ENCODE measurements around the gene IFNA10. TPM values are rescaled to one million over a fixed set of nuclear protein-coding genes. Genes with fewer than 3 reads are reported as not detected.

Gene IFNA10
- total RNA-seq, 1 experiment from 2014 or later = not detected

GRCh38 chr9:21233258-21233657 is 26.3 kb upstream of the IFNA10 start:
- Histone ChIP-seq H3K4me2 (ENCODE audit: insufficient read depth, insufficient read length, low read length) (no peak overlapping the region), H3K9me3 (ENCODE audit: control insufficient read depth, low read depth, low read length) (no peaks in the 10 kb centered on the region), H3K79me1 (ENCODE audit: insufficient read depth, low read depth, low read length, poor library complexity, severe bottlenecking) (no peaks in the 10 kb centered on the region), H3K14ac (ENCODE audit: insufficient read depth, low read length) (no peak overlapping the region), H2AK5ac (ENCODE audit: insufficient read length, low read length) (no peak overlapping the region), H3K9ac (ENCODE audit: extremely low read depth, insufficient read length, low read length) (no peak overlapping the region), H2BK20ac (ENCODE audit: low read depth, low read length, poor library complexity, severe bottlenecking) (no peak overlapping the region), H2AFZ (ENCODE audit: low read length) (no peak overlapping the region), H2BK15ac (ENCODE audit: low read depth, low read length) (no peak overlapping the region), H3K27ac (ENCODE audit: insufficient read length, low read depth, low read length) (no peak overlapping the region), H3K23ac (ENCODE audit: insufficient read length, low read depth, low read length) (no peak overlapping the region), H3K18ac (ENCODE audit: insufficient read length, low read depth, low read length) (no peak overlapping the region), H3T11ph (ENCODE audit: low read length) (no peak overlapping the region), H2BK5ac (ENCODE audit: insufficient read length, low read length) (no peak overlapping the region), H4K20me1 (ENCODE audit: control insufficient read depth, insufficient read depth, insufficient read length) (no peaks in the 10 kb centered on the region), H3K23me2 (ENCODE audit: insufficient read length, low read depth, low read length, poor library complexity, severe bottlenecking) (no peaks in the 10 kb centered on the region), H3K56ac (ENCODE audit: insufficient read length, low read depth, low read length) (no peak overlapping the region), H3K4ac (ENCODE audit: low read depth, low read length) (no peak overlapping the region), H3K79me2 (ENCODE audit: insufficient read depth, low read length) (no peaks in the 10 kb centered on the region), H4K91ac (ENCODE audit: insufficient read length, low read depth, low read length) (no peak overlapping the region), H4K8ac (replicated peaks; ENCODE audit: insufficient read length, low read depth, low read length) (no peak overlapping the region), H2BK120ac (ENCODE audit: low read depth, low read length, poor library complexity, severe bottlenecking) (no peak overlapping the region), H3K4me1 (ENCODE audit: insufficient read depth, low read length) (no peaks in the 10 kb centered on the region), H3K27me3 (ENCODE audit: insufficient read depth, low read length) (no peaks in the 10 kb centered on the region), H4K5ac (ENCODE audit: insufficient read length, low read depth, low read length) (no peak overlapping the region), H2BK12ac (ENCODE audit: insufficient read length, low read depth, low read length) (no peak overlapping the region)
- WGBS (ENCODE audit: extremely low coverage, insufficient read length, low lambda C conversion rate) = no CpG with 5 or more reads among the region's 2 CpGs
- TF ChIP-seq, protein P1, sequence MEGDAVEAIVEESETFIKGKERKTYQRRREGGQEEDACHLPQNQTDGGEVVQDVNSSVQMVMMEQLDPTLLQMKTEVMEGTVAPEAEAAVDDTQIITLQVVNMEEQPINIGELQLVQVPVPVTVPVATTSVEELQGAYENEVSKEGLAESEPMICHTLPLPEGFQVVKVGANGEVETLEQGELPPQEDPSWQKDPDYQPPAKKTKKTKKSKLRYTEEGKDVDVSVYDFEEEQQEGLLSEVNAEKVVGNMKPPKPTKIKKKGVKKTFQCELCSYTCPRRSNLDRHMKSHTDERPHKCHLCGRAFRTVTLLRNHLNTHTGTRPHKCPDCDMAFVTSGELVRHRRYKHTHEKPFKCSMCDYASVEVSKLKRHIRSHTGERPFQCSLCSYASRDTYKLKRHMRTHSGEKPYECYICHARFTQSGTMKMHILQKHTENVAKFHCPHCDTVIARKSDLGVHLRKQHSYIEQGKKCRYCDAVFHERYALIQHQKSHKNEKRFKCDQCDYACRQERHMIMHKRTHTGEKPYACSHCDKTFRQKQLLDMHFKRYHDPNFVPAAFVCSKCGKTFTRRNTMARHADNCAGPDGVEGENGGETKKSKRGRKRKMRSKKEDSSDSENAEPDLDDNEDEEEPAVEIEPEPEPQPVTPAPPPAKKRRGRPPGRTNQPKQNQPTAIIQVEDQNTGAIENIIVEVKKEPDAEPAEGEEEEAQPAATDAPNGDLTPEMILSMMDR (conservative IDR thresholded peaks at IDR 0.05) = no peak
- Mint-ChIP-seq H3K4me1 (no peaks in the 10 kb centered on the region; a peak in 1 of 4 replicates), H3K27me3 (ENCODE audit: low read depth) (peaks cover 12% of the 10 kb centered on the region), H3K36me3 (ENCODE audit: insufficient read depth in 1 of 3, low read depth in 3 of 3) (no peaks in the 10 kb centered on the region), H3K4me3 (no peak overlapping the region), H3K27ac (no peak overlapping the region), H3K9me3 (no peaks in the 10 kb centered on the region)
- DNase-seq = no peak
